ENCODE measurements around the gene GPR137.

GPR137 gene

DNA sequence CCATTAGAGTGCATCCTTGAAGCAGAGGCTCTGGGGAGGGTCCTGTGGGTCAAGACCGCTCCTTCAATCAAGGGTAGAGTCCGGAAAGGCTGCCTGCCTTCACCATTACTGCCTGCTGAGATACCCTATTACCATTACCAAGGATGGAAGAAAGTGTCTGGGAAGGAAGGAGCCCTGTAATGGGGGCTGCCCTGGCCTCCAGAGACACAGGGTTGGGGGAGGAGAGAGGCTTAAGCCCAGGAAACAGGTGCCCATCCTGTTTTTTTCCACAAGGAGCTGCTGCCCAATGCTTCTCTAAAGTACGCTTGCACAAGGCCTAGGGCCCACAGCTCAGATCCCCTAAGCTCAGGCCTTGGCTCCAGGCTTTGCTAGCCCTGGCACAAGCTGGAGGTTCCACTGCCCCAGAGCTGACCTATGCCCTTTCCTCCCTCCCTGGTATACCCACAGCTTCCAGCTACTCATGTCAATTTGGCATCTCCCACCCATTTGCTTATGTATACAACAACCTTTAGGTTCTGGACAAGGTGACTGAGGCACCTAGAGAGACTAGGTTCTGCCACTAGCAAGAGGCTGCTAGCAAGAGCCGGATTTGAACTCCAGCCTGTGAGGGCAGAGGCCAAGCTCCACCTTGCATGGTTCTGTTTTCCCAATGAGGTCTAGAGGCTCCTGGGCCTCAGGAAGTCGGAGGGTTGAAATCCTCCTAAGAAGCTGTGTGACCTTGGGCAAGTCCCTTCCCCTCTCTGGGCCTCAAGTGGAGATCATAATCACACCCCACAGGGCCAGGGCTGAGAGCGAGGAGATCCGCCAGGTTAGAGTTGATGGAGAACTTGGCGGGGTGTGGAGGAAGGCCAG is 35.9 kb upstream of the GPR137 start:
- no peak for DNase-seq (ENCODE audit: low read depth in 2 of 2)

DNA sequence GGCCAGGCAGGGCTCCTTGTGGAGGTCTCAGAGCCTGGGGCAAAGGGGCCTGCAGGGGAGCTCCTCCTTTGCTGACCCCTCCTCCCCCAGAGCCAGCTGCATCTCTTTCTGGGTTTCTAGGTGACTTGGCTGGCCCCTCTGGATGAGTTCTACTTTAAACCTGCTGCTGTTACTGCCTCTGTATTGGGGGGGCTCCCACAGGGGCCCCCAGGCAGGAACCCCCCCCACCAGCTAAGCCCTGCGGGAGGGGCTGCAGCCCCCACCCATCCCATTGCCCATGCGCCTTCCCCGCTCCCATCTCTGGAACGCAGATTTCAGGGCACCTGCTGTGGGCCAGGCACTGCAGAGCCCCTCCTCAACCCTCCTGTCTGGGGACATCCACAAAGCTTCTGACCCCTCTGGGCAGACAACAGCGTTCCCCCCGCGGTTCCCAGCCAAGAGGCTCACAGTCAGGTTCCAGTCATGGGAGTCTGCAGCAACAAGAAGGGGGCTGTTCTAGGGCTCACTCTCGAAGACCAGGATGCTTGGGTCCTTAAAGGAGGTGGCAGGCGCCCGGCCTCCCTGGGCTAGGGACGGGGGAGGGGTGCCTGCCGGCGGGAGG is 35.1 kb upstream of the GPR137 start:
- no peak for DNase-seq (ENCODE audit: low read depth in 2 of 2)

DNA sequence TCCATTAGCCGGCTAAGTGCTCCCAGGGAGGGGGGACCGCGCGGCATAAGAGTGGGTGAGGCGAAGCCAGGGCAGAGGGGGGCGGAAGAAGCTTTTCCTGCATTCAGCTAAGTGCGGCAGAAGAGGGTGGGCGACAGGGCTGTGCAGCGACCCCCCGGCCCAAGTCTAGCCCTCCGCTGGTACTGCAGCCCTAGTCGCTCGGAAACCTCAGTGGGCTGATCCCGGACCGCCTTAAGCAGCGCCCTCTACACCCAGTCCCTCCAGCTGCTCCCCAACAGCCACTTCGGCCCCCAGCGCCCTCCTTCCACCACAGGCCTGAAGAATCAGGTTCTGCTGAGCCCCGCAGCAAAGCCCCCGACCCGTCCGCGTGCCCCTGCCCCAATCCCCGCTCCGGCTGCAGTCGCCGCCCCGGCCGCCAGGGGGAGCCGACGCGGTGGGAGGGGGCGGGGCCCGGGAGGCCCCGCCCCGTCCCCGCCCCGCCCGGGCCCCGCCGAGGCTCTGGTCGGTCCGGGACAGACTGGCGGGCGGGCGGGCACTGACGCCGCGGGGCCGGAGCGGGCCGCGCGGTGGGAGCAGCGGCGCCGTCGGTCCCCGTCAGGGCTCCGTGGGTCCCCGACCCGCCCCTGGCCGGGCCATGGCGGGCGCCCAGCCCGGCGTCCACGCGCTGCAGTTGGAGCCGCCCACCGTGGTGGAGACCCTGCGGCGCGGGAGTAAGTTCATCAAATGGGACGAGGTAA is 34.5 kb upstream of the GPR137 start, which contains the start of gene PLCB3:
PLCB3 (plus strand) TSS at position 515 of the 737 bp plus-strand sequence; CDS start at position 635, 120 bp downstream.
- peak in 1 of 2 donors; percentile 50 for DNase-seq (ENCODE audit: low read depth in 2 of 2)

DNA sequence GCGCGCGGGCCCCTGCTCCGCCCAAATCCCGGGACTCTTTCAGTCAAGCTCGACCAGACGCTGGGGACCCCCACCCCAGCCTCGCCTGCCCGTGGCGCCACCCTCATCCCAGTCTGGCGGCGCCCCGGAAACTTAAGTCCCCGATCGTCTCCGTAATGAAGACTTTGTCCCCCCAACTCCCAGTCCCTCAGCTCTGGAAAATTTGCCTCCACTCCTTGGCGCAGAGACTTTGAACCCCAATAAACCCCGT is 34.0 kb upstream of the GPR137 start:
- DNase-seq (ENCODE audit: low read depth in 2 of 2) = no peak

DNA sequence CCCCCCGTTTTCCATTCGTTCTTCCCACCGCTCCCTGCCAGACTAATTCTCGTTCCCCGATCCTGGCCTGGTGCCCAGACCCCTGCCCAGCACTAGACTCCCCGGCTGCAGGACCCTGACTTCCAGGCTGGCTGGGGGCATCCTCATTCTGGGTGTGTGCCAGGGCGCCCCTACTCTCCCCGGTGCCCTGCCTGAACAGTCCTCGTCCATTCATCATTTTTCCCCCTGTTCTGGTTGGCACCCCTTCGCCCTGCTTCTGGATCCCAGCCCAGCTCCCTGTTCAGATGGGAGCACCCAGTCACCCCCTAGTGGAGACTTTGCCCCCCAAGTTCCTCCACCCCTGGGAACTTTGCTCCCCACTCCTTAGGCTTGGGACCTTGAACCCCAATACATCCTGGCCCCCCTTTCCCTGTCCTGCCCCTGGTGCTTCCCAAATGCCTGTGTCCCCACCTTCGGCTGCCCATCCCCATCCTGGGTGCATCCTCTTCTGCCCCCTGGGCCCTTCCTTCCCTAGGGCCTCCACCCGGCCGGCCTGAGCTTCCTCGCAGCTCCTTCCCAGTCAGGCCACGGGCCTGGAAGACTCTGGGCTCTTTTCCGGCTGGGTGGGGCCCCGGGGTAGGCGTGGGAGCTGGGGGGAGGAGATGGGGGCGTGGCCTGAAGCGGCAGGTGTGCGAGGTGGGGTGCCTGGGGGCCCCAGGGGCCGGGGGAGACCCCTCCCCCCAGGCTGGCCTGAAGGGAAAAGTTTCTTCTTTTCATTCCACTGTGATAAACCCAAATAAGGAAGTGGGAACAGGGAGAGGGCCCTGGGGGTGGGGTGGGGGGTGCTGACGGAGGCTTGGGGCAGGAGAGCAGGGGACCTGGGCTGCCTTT is 33.4 kb upstream of the GPR137 start:
- DNase-seq (ENCODE audit: low read depth in 2 of 2) = no peak

DNA sequence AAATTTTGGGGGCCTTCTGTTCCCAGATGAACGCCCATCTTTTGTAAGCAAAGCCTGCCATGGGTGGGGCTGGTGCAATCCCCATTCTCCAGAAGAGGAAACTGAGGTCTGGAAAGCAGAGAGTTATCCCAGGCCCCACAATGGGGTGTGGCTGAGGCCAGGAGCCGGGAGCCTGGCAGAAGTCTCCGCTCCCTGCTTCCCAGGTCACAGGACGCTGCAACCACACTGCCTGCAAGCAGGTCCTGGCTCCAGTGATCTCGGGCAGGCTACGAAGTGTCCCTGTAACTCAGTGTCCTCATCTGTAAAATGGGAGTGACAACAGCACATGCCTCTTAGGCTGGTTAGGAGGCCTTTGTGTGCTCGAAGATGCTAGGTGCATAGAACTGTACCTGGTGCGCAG is 32.6 kb upstream of the GPR137 start:
- no peak for DNase-seq (ENCODE audit: low read depth in 2 of 2)

DNA sequence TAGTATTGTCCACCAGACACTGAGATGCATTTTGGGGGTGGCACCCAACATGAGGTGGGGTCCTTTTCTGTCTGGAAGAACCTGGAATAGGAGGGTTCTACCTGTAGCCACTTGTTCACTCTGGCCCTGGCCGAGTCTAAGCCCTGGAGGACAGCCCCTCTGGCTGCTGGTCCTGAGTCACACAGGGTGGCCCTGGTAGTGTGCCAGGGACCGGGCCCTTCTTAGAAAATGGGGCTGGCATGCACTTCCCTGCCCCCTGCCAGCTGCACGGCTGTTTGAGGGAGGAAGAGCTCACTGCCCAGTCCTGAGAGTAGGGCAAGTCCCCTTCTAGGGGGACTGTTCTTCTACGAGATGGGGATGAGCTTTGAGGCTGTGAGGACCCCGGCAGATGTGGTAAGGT is 32.2 kb upstream of the GPR137 start:
- DNase-seq (ENCODE audit: low read depth in 2 of 2) = no peak

DNA sequence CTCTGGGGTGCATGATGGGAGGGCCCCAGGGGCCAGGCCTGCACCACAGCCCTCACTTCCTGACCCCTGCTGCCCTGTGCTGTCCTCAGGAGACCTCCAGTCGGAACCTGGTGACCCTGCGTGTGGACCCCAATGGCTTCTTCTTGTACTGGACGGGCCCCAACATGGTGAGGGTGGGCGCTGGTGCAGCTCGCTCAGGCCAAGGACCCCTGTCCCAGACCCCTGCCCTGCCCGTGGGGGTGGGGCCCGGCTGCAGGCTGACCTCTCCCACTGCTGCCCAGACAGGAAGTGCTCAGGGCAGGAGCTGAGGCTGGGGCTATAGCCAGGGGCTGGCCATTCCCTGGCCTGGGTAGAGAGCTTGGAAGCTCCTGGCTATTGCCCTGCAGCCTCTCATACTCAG is 31.3 kb upstream of the GPR137 start:
- DNase-seq (ENCODE audit: low read depth in 2 of 2) = no peak

DNA sequence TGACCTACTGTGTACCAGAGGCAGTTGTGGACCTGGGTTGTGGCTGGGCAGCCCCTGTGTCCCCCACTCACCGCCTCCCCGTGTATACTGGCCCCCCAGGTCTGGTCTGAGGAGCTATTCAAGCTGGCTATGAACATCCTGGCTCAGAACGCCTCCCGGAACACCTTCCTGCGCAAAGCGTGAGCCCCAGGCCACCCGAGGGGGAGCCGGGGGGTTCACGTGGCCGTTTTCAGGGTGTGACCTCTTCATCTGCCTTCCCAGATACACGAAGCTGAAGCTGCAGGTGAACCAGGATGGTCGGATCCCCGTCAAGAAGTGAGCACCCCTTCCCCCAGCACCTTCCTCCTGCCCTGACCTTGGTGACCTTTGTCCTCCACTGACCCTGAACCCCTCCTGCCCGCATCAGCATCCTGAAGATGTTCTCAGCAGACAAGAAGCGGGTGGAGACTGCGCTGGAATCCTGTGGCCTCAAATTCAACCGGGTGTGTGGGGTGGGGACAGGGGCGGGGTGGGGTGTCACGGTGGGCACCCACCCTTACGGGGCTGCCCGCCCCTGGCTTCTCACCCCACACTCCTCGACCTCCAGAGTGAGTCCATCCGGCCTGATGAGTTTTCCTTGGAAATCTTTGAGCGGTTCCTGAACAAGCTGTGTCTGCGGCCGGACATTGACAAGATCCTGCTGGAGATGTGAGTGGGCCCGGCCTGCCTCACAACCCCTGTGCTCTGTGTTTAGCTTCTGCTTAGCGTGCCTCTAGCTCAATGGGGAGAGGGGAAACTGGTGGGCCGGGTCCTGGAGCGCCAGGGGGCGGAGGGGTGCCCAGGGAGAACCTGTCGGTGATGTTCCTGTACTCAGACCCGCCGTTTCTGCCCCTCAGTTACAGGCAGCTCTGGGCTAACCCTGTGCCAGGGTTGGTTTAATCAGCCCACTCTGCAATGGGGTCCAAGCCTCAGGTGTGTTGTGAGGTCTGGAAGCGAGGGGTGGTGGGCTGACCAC is 30.2 kb upstream of the GPR137 start:
- no peak for DNase-seq (ENCODE audit: low read depth in 2 of 2)

DNA sequence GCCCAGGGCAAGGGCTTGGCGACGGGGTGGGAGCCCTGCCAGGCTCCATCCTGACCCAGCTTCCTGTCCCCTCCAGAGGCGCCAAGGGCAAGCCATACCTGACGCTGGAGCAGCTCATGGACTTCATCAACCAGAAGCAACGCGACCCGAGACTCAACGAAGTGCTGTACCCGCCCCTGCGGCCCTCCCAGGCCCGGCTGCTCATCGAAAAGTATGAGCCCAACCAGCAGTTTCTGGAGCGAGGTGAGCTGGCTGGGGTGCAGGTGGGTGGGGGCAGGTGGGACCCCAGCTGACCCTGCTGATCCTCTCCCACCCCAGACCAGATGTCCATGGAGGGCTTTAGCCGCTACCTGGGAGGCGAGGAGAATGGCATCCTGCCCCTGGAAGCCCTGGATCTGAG is 29.3 kb upstream of the GPR137 start:
- DNase-seq (ENCODE audit: low read depth in 2 of 2) = no peak

DNA sequence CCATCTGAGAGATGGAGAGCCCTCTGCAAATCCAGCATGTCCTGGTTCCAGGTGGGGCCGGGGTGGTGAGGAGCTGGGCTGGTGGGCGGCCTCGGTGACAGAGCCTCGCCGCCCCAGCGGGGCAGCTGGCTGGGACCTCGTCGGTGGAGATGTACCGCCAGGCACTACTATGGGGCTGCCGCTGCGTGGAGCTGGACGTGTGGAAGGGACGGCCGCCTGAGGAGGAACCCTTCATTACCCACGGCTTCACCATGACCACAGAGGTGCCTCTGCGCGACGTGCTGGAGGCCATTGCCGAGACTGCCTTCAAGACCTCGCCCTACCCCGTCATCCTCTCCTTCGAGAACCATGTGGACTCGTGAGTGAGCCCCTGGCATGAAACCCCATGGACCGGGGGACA is 27.3 kb upstream of the GPR137 start:
- no peak for DNase-seq (ENCODE audit: low read depth in 2 of 2)

DNA sequence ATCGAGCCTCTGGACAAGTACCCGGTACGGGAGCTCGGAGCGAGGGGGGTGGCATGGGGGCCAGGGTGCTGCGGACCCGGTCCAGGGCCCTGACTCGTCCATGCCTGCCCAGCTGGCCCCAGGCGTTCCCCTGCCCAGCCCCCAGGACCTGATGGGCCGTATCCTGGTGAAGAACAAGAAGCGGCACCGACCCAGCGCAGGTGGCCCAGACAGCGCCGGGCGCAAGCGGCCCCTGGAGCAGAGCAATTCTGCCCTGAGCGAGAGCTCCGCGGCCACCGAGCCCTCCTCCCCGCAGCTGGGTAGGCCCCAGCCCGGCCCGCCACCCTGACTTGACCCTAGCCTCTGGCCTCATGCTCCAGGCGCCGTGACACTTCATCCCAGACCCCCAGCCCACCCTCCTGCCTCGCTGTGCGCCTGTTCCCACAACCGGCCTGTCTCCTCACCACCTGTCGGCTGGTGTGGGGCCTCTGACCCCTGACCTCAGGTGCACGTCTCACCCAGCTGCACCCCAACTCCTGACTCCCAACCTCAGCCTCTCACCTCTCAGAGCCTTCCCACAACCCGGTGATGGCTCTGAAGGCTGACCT is 26.6 kb upstream of the GPR137 start:
- no peak for DNase-seq (ENCODE audit: low read depth in 2 of 2)

DNA sequence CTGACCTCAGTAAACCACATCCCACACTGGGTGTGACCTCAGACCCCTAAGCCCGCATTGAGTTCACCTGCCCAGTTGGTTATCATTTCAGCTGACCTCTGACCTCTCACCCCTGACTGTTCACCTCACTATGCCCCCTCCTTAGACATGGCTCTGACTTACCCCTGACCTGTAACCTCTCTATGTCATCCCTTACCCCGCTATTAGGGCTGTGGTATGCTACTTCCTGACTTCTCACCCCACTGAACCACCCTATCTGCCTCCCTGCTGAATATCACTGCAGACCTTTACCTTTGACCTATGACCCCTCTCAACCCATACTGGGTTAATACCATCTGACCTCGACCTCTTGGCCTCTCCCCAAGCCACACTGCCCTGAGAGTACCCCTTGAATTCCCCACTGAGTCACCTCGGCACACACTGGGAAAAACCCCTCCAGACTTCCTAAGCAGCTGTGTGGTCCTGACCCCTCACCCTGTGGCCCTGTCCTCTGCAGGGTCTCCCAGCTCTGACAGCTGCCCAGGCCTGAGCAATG is 26.0 kb upstream of the GPR137 start:
- no peak for DNase-seq (ENCODE audit: low read depth in 2 of 2)

DNA sequence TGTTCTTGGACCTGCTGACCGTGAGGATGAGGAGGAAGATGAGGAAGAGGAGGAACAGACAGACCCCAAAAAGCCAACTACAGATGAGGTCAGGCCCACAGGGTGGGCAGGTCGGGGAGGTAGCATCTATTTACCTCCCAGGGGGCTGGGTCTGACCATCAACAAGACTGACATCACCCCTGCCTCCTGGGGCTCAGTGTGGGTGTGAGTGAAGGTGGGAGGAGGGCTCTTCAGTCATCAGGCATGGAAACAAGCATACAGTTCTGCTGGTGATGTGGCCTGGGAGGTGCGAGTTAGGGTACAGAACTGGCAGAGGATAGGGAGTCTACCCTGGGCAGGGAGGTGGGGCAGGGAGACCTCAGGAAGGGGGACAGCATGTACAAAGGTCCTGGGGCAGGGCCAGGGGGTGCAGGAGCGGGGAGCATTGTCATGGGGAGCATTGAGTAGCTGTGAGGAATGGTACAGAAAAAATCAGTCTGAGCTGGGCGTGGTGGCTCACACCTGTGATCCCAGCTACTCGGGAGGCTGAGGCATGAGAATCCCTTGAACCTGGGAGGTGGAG is 25.4 kb upstream of the GPR137 start:
- no peak for DNase-seq (ENCODE audit: low read depth in 2 of 2)

DNA sequence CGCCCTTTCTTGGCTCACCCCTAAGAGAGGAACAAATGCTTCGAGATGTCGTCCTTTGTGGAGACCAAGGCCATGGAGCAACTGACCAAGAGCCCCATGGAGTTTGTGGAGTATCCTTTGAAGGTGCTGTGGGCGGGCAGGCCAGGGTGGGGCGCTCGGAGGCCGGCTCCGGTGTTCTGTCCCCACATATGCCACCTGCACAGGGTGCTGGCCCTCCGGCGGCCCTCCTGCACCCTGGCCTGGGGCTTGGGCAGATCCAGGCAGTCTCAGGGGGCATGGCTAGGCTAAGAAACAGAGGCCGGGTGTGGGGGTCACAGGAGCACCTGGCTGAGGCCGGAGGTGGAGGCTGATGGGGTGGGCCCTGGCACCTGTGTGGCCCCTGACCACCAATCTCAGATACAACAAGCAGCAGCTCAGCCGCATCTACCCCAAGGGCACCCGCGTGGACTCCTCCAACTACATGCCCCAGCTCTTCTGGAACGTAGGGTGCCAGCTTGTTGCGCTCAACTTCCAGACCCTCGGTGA is 24.0 kb upstream of the GPR137 start:
- no peak for DNase-seq (ENCODE audit: low read depth in 2 of 2)

DNA sequence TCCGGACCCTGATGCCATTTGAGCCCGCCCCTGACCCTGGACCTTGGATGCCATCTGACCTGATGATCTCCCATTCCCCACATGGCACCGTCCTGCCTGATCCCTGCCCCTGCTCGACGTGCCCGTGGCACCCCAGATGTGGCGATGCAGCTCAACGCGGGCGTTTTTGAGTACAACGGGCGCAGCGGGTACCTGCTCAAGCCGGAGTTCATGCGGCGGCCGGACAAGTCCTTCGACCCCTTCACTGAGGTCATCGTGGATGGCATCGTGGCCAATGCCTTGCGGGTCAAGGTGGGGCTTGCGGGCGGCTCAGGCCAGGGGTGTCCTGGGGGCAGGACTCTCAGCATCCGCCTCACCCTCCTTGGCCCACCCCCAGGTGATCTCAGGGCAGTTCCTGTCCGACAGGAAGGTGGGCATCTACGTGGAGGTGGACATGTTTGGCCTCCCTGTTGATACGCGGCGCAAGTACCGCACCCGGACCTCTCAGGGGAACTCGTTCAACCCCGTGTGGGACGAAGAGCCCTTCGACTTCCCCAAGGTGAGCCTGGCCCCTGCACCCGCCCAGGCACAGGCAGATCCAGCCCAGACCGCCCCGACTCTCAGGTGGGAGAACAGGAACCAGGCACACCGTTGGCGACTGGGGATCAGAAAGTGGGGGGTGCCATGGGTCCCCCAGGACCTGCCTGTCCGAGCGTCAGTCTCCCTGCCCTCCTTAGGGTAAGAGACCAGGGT is 23.2 kb upstream of the GPR137 start:
- no peak for DNase-seq (ENCODE audit: low read depth in 2 of 2)

DNA sequence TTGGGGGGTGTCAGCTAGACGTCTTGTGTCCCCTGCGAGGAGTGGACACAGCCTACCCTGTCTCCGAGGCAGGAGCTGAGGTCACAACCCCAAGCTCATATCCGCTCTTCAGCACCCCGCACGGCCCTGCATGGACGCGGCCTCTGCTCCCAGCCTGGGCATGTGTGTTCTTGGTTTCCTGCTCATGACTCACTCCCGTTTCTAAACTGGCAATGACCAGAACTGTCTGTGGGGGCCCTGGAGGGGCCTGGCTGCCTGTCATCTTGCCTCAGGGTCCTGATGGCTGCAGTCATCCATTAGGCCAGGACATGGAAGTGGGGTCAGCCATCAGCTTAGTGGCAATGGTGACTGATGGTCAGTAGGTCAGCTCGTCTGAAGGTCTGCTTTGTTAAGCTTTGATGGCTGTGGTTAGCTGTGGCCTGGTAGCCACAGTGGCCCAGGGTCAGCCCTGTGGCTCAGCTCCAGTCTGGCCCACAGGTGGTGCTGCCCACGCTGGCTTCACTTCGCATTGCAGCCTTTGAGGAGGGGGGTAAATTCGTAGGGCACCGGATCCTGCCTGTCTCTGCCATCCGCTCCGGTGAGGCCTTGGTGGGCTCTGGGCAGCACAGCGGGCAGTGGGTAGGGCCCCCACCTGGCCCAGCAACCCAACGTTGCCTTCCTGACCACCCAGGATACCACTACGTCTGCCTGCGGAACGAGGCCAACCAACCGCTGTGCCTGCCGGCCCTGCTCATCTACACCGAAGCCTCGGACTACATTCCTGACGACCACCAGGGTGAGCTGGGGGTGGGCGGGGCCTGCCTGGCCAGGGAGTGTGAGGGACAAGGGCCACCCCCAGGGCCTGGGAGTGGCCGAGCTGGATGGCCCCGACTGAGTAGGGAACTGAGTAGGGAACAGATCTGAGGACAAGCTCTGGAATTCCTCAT is 22.4 kb upstream of the GPR137 start:
- DNase-seq (ENCODE audit: low read depth in 2 of 2) = no peak

DNA sequence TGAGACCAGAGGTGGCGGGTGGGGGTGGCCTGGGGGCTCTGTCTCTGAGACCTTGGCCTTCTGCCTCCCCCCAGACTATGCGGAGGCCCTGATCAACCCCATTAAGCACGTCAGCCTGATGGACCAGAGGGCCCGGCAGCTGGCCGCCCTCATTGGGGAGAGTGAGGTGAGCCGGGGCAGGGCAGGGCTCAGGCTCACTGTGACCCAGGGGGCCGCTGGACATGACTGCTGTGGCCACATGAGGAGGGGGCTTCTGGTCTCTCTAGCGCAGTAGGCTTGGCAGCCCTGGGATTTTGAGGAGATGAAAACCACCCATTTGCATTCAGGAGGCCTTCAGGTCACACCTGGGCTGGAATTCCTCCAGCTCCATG is 21.7 kb upstream of the GPR137 start:
- no peak for DNase-seq (ENCODE audit: low read depth in 2 of 2)
